Activated naive CD4-positive, alpha-beta T cell treated with anti-CD3 and anti-CD28 coated beads, Interleukin-2, amount 10 ng/mL, durations not matched to agents 7 days and 5 days (primary cell): ENCODE results near the gene TUNAR.
"Not testable (repeated sequence)": the region's sequence is repeated elsewhere in the genome, so short reads cannot be mapped to it uniquely, and the experiment has no call there.

Source experiments
- CTCF ChIA-PET: fragments of 350-600 bp; sonication (Branson Sonifier 250); formaldehyde crosslinking; loops from one replicate; lab custom pipeline; 2021; ENCODE audit warnings: antibody characterized with exemption; lab: Charles Lee
- DNase-seq: peaks from one replicate; pipeline ENCODE4 v3.0.0-alpha.2; 2020
- H3K27ac Mint-ChIP-seq: one replicate; pipeline ENCODE4 v1.8.0; 2021; ENCODE audit warnings: mild to moderate bottlenecking, moderate library complexity, mixed read lengths
- H3K27me3 Mint-ChIP-seq: one replicate; pipeline ENCODE4 v1.8.0; 2021; ENCODE audit warnings: mild to moderate bottlenecking, mixed read lengths
- H3K36me3 Mint-ChIP-seq: one replicate; pipeline ENCODE4 v1.8.0; 2021; ENCODE audit warnings: mixed read lengths
- H3K4me1 Mint-ChIP-seq: one replicate; pipeline ENCODE4 v1.8.0; 2021; ENCODE audit warnings: mixed read lengths
- H3K4me3 Mint-ChIP-seq: one replicate; pipeline ENCODE4 v1.8.0; 2021; ENCODE audit warnings: mild to moderate bottlenecking, moderate library complexity, mixed read lengths
- H3K9me3 Mint-ChIP-seq: one replicate; pipeline ENCODE4 v1.8.0; 2021; ENCODE audit warnings: mixed read lengths

TUNAR gene

DNA sequence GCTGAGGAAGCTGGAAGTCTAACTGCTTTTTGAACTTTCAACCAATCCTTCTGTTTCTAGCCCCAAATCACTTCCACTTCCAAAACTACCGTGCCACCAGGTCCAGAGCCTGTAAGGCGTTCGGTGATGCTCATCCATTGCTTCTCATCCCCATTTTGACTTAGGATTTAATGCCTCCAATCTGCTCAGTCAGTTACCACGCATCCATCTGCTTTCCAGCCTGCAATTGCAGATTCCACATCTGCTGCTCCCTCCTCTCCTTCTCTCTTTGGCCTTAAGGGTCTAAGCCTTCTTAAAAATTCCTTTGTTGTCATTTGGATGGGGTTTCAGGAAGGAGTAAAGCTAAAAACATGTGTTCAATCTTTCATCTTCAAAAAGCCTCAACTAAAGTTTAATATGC lies 74.7 kb downstream of the TUNAR start:
- no peak overlapping the region for H3K4me3 Mint-ChIP-seq
- peaks cover 20% of the 10 kb centered on the region for H3K27me3 Mint-ChIP-seq
- no peak overlapping the region for H3K27ac Mint-ChIP-seq

DNA sequence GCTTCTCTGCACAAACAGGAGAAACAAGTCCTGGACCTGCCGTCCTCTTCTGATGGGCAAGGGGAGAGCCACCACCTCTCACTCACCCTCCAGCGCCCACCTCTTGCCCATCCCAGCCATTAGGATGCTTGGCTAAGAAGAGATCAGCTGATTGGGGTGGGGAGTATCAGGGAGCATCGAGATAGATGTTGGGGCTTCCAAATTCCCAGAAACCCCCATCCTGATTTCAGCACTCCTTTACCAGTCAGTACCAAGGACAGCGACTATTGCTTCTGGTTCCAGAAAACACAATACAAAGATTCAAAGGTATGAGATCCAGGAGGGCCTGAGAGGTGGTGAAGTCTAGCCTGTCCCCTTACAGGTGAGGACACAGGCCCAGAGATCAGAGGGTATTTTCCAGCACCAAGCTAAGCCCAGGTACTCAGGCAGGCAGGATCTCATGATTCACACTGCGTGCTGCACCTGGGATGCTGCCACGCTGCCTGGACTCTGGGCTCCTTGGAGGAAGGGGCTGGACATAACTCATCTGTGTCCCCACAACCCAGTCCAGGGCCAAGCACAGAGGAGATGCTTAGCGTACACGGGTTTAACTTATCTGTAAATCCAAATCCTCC lies 76.6 kb downstream of the TUNAR start:
- H3K9me3 Mint-ChIP-seq: no peaks in the 10 kb centered on the region
- CTCF ChIA-PET: no interaction called here

More for the DNA sequence above, 74.7 kb downstream of the TUNAR start:
- H3K36me3 Mint-ChIP-seq: no peaks in the 10 kb centered on the region
- no peaks in the 10 kb centered on the region for H3K9me3 Mint-ChIP-seq
- CTCF ChIA-PET: no interaction called here
- H3K4me1 Mint-ChIP-seq: no peaks in the 10 kb centered on the region
- DNase-seq: no peak

DNA sequence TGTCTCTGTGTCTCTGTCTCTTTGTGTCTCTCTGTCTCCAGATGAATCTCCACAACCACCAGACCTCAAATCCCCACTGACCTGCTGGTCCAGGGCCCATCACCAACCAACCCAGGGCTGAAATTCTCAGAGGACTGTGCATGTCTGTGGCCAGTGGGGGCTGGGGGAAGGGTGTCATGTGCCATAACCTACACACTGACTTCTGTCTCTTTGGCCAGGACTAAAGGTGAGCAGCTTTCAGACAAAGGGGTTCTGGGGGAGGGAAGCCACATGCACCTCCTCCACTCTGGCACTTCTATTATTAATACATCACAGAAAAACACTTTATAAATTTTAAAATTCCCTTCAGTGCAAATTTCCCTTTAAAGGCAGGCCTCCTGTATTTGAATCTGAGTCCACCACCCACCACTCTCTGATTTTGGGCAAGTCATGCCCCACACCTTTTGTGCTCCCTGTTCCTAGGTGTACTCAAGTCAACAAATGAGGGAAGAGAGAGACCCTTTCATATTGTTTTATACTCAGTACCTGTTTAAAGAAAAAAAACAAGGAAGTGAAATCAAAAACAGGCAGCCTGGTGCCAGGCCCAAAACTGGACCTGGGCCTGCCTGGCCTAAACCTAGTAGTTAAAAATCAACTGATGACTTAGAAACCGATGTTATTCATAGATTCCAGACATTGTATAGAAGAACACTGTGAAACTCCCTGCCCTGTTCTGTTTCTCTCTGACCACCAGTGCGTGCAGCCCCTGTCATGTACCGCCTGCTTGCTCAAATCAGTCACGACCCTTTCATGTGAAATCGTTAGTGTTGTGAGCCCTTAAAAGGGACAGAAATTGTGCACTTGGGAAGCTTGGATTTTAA lies 80.2 kb downstream of the TUNAR start:
- Mint-ChIP-seq H3K9me3 (no peaks in the 10 kb centered on the region), H3K4me3 (no peak overlapping the region), H3K27ac (no peak overlapping the region), H3K27me3 (peaks cover 8% of the 10 kb centered on the region), H3K4me1 (no peaks in the 10 kb centered on the region), H3K36me3 (no peaks in the 10 kb centered on the region)
- CTCF ChIA-PET: interaction anchor here (0.7 to 0.9 kb wide), 2 partner anchors 18 to 20 kb away, joined by 3 read pairs; no protein-coding TSS in a partner anchor
- no peak for DNase-seq

More for the DNA sequence above, 76.6 kb downstream of the TUNAR start:
- DNase-seq: no peak
- Mint-ChIP-seq H3K36me3 (no peaks in the 10 kb centered on the region), H3K4me1 (no peaks in the 10 kb centered on the region), H3K27ac (no peak overlapping the region), H3K27me3 (peaks cover 10% of the 10 kb centered on the region), H3K4me3 (no peak overlapping the region)

DNA sequence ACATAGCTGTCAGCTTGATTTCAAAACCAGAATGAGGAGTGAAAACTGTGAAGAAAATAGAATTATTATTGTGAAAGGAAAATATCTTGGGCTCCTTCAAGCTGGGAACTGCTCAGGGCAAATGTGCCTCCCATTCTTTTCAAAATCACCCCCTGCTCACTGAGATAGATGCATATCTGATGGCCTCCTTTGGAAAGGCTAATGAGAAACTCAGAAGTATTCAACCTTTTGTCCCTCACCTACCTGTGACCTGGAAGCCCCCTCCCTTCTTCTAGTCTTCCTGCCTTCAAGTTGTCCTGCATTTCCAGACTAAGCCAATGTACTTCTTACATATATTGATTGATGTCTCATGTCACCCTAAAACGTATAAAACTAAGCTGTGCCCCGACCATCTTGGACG lies 81.5 kb downstream of the TUNAR start:
- Mint-ChIP-seq H3K27ac (no peak overlapping the region), H3K4me1 (no peaks in the 10 kb centered on the region)

GRCh38 chr14:95959317-95959716 lies 82.7 kb downstream of the TUNAR start:
- Mint-ChIP-seq H3K9me3 (no peaks in the 10 kb centered on the region), H3K4me3 (no peak overlapping the region), H3K4me1 (no peaks in the 10 kb centered on the region), H3K27ac (no peak overlapping the region), H3K36me3 (no peaks in the 10 kb centered on the region), H3K27me3 (no peaks in the 10 kb centered on the region)
- CTCF ChIA-PET: no interaction called here
- no peak for DNase-seq

More for the DNA sequence above, 81.5 kb downstream of the TUNAR start:
- no peak for DNase-seq
- no peaks in the 10 kb centered on the region for H3K9me3 Mint-ChIP-seq
- peaks cover 1% of the 10 kb centered on the region for H3K27me3 Mint-ChIP-seq
- CTCF ChIA-PET: no interaction called here
- no peaks in the 10 kb centered on the region for H3K36me3 Mint-ChIP-seq
- H3K4me3 Mint-ChIP-seq: no peak overlapping the region

DNA sequence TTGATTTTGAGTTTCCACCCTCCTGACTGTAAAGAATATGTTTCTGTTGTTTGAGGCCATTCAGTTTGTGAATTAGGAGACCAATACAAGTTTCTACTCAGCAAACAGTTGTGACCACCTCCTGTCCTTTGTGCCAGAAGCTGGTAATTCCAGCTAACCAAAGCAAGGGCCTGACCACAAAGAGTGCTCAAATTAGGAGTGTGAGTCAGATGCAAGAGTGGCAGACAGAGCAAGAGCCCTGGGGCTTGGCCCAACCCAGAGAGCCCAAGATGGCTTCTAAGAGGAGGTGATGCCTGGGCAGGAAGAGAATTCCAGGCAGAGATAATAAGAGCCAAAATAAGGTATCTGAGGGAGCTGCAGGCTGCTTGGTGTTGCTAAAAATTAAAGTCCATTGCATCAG lies 84.8 kb downstream of the TUNAR start:
- no peak for DNase-seq
- no peaks in the 10 kb centered on the region for H3K9me3 Mint-ChIP-seq
- H3K4me3 Mint-ChIP-seq: no peak overlapping the region
- H3K27ac Mint-ChIP-seq: no peak overlapping the region
- CTCF ChIA-PET: no interaction called here
- H3K36me3 Mint-ChIP-seq: no peaks in the 10 kb centered on the region
- no peaks in the 10 kb centered on the region for H3K27me3 Mint-ChIP-seq
- H3K4me1 Mint-ChIP-seq: no peaks in the 10 kb centered on the region

DNA sequence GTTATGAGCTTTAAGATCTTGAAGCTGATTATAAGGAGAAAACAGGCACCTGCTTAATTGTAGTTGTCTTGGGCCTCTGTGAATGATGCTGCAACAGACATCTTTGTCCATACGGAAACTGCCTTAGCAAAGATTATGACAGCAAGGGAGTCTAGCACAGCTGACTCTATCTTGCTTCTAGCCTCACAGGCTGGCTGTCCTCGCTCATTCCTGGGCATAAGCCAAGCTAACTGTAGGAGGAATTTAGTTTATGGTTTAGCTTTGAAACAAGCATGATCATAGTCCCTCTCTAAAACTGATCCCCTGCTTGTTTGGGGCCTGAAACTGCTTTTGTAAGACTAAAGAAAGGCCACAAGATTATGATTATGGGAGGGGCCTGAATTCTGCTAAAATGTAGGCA lies 88.3 kb downstream of the TUNAR start:
- CTCF ChIA-PET: no interaction called here
- Mint-ChIP-seq H3K27ac (no peak overlapping the region), H3K4me1 (no peaks in the 10 kb centered on the region), H3K4me3 (no peak overlapping the region), H3K27me3 (no peaks in the 10 kb centered on the region), H3K9me3 (no peaks in the 10 kb centered on the region), H3K36me3 (no peaks in the 10 kb centered on the region)
- DNase-seq: no peak

- H3K4me3 Mint-ChIP-seq, H3K9me3 Mint-ChIP-seq, H3K27ac Mint-ChIP-seq, H3K36me3 Mint-ChIP-seq, CTCF ChIA-PET, H3K27me3 Mint-ChIP-seq, DNase-seq, H3K4me1 Mint-ChIP-seq: not testable (repeated sequence)
Measured at GRCh38 chr14:95968048-95968447, 91.4 kb downstream of the TUNAR start.
